ENCODE results near the gene CNTN4. TPM values are rescaled to one million over a fixed set of nuclear protein-coding genes. Genes with fewer than 3 reads are reported as not detected.

CNTN4 gene
- total RNA-seq, 4 donors from 2014 or later: 5.8 to 15.5 (median 9.0) TPM

- Histone ChIP-seq H3K9me3 (no peaks in the 10 kb centered on the region), H3K27me3 (no peaks in the 10 kb centered on the region), H3K27ac (no peak overlapping the region), H3K4me1 (no peaks in the 10 kb centered on the region), H3K36me3 (no peaks in the 10 kb centered on the region), H3K4me3 (no peak overlapping the region)
- 75 to 82% methylated on average over 7 of the region's 7 CpGs for WGBS, 2 donors (ENCODE audit: low coverage in 1 of 2)
- ATAC-seq: no peak
- TF ChIP-seq EP300 (IDR thresholded peaks at IDR 0.05) (no peak), POLR2AphosphoS5 (IDR thresholded peaks at IDR 0.05) (no peak), POLR2A (IDR thresholded peaks at IDR 0.05) (no peak), CTCF (IDR thresholded peaks at IDR 0.05) (no peak)
Observed at GRCh38 chr3:3020209-3020608, 921.5 kb downstream of the CNTN4 start.

GRCh38 chr3:3023111-3023745 lies 924.6 kb downstream of the CNTN4 start:
- no peaks in the 10 kb centered on the region for H3K27me3 ChIP-seq
- no peak for ATAC-seq
- H3K27ac ChIP-seq: no peak overlapping the region
- WGBS, 2 donors (ENCODE audit: low coverage in 1 of 2): 48 to 56% methylated on average over 6 to 7 of the region's 7 CpGs
- H3K36me3 ChIP-seq: no peaks in the 10 kb centered on the region
- no peaks in the 10 kb centered on the region for H3K9me3 ChIP-seq
- H3K4me3 ChIP-seq: no peak overlapping the region
- TF ChIP-seq POLR2AphosphoS5 (IDR thresholded peaks at IDR 0.05) (no peak), EP300 (IDR thresholded peaks at IDR 0.05) (no peak), POLR2A (IDR thresholded peaks at IDR 0.05) (no peak), CTCF (IDR thresholded peaks at IDR 0.05) (no peak)
- H3K4me1 ChIP-seq: no peaks in the 10 kb centered on the region

- Histone ChIP-seq H3K27ac (no peak overlapping the region), H3K9me3 (no peaks in the 10 kb centered on the region), H3K27me3 (no peaks in the 10 kb centered on the region), H3K36me3 (no peaks in the 10 kb centered on the region), H3K4me3 (no peak overlapping the region), H3K4me1 (no peaks in the 10 kb centered on the region)
- no peak for ATAC-seq
- 72 to 78% methylated on average over 5 of the region's 5 CpGs for WGBS, 2 donors (ENCODE audit: low coverage in 1 of 2)
- no peak for TF ChIP-seq POLR2A (IDR thresholded peaks at IDR 0.05)
- no peak for TF ChIP-seq POLR2AphosphoS5 (IDR thresholded peaks at IDR 0.05)
- TF ChIP-seq CTCF (IDR thresholded peaks at IDR 0.05): no peak
- TF ChIP-seq EP300 (IDR thresholded peaks at IDR 0.05): no peak
Observed at GRCh38 chr3:3027976-3028567, 929.4 kb downstream of the CNTN4 start.

DNA sequence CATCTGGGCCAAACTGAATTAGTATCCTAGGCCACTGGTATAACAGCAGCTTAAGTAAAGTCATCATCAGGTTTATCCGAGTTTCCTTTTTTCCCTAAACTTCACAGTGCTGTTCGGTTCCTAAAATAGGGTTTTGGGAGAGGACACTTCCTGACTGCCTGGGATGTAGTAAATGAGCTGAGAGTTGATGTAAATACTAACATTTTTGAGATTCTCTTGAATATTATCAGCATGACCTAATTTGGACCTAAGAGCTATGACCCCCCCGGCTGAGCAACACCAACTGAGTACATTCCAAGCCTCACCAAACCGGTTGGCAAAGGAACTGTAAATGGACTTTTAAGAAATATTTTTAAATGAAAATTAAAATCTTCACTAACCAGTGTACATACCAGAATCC lies 932.7 kb downstream of the CNTN4 start:
- Histone ChIP-seq H3K27ac (no peak overlapping the region), H3K27me3 (no peaks in the 10 kb centered on the region), H3K36me3 (no peaks in the 10 kb centered on the region), H3K4me3 (no peak overlapping the region), H3K9me3 (no peaks in the 10 kb centered on the region), H3K4me1 (no peaks in the 10 kb centered on the region)
- 15 to 34% methylated on average over 3 to 4 of the region's 4 CpGs for WGBS, 2 donors (ENCODE audit: low coverage in 1 of 2)
- TF ChIP-seq POLR2AphosphoS5 (IDR thresholded peaks at IDR 0.05) (no peak), POLR2A (IDR thresholded peaks at IDR 0.05) (no peak), CTCF (IDR thresholded peaks at IDR 0.05) (no peak), EP300 (IDR thresholded peaks at IDR 0.05) (no peak)
- ATAC-seq: no peak

- WGBS, 2 donors (ENCODE audit: low coverage in 1 of 2): 88 to 90% methylated on average over 10 to 13 of the region's 13 CpGs
- H3K9me3 ChIP-seq: no peaks in the 10 kb centered on the region
- ATAC-seq: no peak
- no peak overlapping the region for H3K27ac ChIP-seq
- no peak for TF ChIP-seq EP300 (IDR thresholded peaks at IDR 0.05)
- H3K4me3 ChIP-seq: no peak overlapping the region
- no peaks in the 10 kb centered on the region for H3K4me1 ChIP-seq
- H3K27me3 ChIP-seq: no peaks in the 10 kb centered on the region
- H3K36me3 ChIP-seq: no peaks in the 10 kb centered on the region
Observed at GRCh38 chr3:3037156-3037555, 938.5 kb downstream of the CNTN4 start.

Data from gastroesophageal sphincter (tissue), 4 donors.